Activated T-helper 1 cell treated with anti-CD3 and anti-CD28 coated beads, Interleukin-12 subunit alpha, Interleukin-12 subunit beta, Interleukin-2, Interleukin-4 antibody, amounts not matched to agents 30 ng/mL and 10 ng/mL and 1 ng/mL, durations not matched to agents 14 hours and 24 hours and 36 hours (primary cell): ENCODE results near the gene ITPR2. TPM values are rescaled to one million over a fixed set of nuclear protein-coding genes. Genes with fewer than 3 reads are reported as not detected.
A peak's percentile ranks its signal among the peaks of the same experiment; 100 is the strongest.
"Not testable (repeated sequence)": the region's sequence is repeated elsewhere in the genome, so short reads cannot be mapped to it uniquely, and the experiment has no call there.

ENCODE experiments used
- DNase-seq: peaks from one replicate; pipeline ENCODE4 v3.0.0; 2021; ENCODE audit warnings: low spot score
- H3K27ac Mint-ChIP-seq: one replicate; pipeline ENCODE4 v1.8.0; 2021; ENCODE audit warnings: mild to moderate bottlenecking, mixed read lengths
- H3K27me3 Mint-ChIP-seq: one replicate; pipeline ENCODE4 v1.8.0; 2022; ENCODE audit warnings: mild to moderate bottlenecking, moderate library complexity, mixed read lengths; ENCODE audit not compliant: insufficient read depth
- H3K36me3 Mint-ChIP-seq: one replicate; pipeline ENCODE4 v1.8.0; 2021; ENCODE audit warnings: low read depth, mixed read lengths
- H3K4me1 Mint-ChIP-seq: one replicate; pipeline ENCODE4 v1.8.0; 2021; ENCODE audit warnings: low read depth, mixed read lengths
- H3K4me3 Mint-ChIP-seq: one replicate; pipeline ENCODE4 v1.8.0; 2021; ENCODE audit warnings: mild to moderate bottlenecking, moderate library complexity, mixed read lengths
- H3K9me3 Mint-ChIP-seq: one replicate; pipeline ENCODE4 v1.8.0; 2021; ENCODE audit warnings: mixed read lengths
- intact Hi-C: fragments of 100-400 bp; cut with micrococcal nuclease; formaldehyde crosslinking; loops from one replicate; pipeline ENCODE4 v1.15.1; 2024
- total RNA-seq: library from RNA; stranded (reverse); gene quantifications from 2 replicates; pipeline ENCODE4 v1.2.3, GENCODE V29; 2022

Gene ITPR2
- total RNA-seq, 1 donor from 2014 or later, result 34.2 TPM

GRCh38 chr12:26612203-26612602 is 220.8 kb downstream of the ITPR2 start:
- H3K4me3 Mint-ChIP-seq, result no peak overlapping the region
- no peak overlapping the region for H3K27ac Mint-ChIP-seq
- no peaks in the 10 kb centered on the region for H3K9me3 Mint-ChIP-seq
- no peaks in the 10 kb centered on the region for H3K4me1 Mint-ChIP-seq
- intact Hi-C loops, result no loop called here
- H3K36me3 Mint-ChIP-seq, result peaks cover 2% of the 10 kb centered on the region
- DNase-seq, result no peak
- H3K27me3 Mint-ChIP-seq, result no peaks in the 10 kb centered on the region

- Mint-ChIP-seq H3K36me3 (peaks cover 2% of the 10 kb centered on the region), H3K4me3 (no peak overlapping the region), H3K27ac (no peak overlapping the region), H3K9me3 (no peaks in the 10 kb centered on the region), H3K4me1 (no peaks in the 10 kb centered on the region), H3K27me3 (no peaks in the 10 kb centered on the region)
- no peak for DNase-seq
- intact Hi-C loops, result no loop called here
These were observed 221.4 kb downstream of the ITPR2 start for GRCh38 chr12:26611598-26611997.

- Mint-ChIP-seq H3K4me1 (no peaks in the 10 kb centered on the region), H3K9me3 (no peaks in the 10 kb centered on the region), H3K27ac (no peak overlapping the region), H3K4me3 (no peak overlapping the region), H3K27me3 (no peaks in the 10 kb centered on the region), H3K36me3 (peaks cover 2% of the 10 kb centered on the region)
- intact Hi-C loops, result no loop called here
- no peak for DNase-seq
These were observed 222.2 kb downstream of the ITPR2 start for GRCh38 chr12:26610774-26611173.

- H3K36me3 Mint-ChIP-seq, result peaks cover 2% of the 10 kb centered on the region
- no peak overlapping the region for H3K4me3 Mint-ChIP-seq
- intact Hi-C loops, result no loop called here
- no peaks in the 10 kb centered on the region for H3K4me1 Mint-ChIP-seq
- H3K9me3 Mint-ChIP-seq, result no peaks in the 10 kb centered on the region
- no peaks in the 10 kb centered on the region for H3K27me3 Mint-ChIP-seq
- DNase-seq, result no peak
- H3K27ac Mint-ChIP-seq, result no peak overlapping the region
These were observed 223.0 kb downstream of the ITPR2 start for GRCh38 chr12:26609986-26610385.

- Mint-ChIP-seq H3K27ac (no peak overlapping the region), H3K4me1 (no peaks in the 10 kb centered on the region), H3K27me3 (no peaks in the 10 kb centered on the region), H3K9me3 (no peaks in the 10 kb centered on the region), H3K4me3 (no peak overlapping the region), H3K36me3 (peaks cover 2% of the 10 kb centered on the region)
- DNase-seq, result no peak
- intact Hi-C loops, result no loop called here
These were observed 224.3 kb downstream of the ITPR2 start for GRCh38 chr12:26608706-26609105.

- H3K36me3 Mint-ChIP-seq, result peaks cover 2% of the 10 kb centered on the region
These were observed 224.7 kb downstream of the ITPR2 start for GRCh38 chr12:26608273-26608672.

GRCh38 chr12:26606911-26607310 is 226.1 kb downstream of the ITPR2 start:
- no peaks in the 10 kb centered on the region for H3K9me3 Mint-ChIP-seq
- no peak for DNase-seq
- no peaks in the 10 kb centered on the region for H3K4me1 Mint-ChIP-seq
- peaks cover 2% of the 10 kb centered on the region for H3K36me3 Mint-ChIP-seq
- no peaks in the 10 kb centered on the region for H3K27me3 Mint-ChIP-seq
- intact Hi-C loops, result no loop called here
- H3K27ac Mint-ChIP-seq, result no peak overlapping the region
- H3K4me3 Mint-ChIP-seq, result no peak overlapping the region

More at GRCh38 chr12:26608273-26608672, 224.7 kb downstream of the ITPR2 start:
- Mint-ChIP-seq H3K9me3 (no peaks in the 10 kb centered on the region), H3K27ac (no peak overlapping the region), H3K4me3 (no peak overlapping the region), H3K4me1 (no peaks in the 10 kb centered on the region), H3K27me3 (no peaks in the 10 kb centered on the region)
- intact Hi-C loops, result no loop called here
- DNase-seq, result no peak

- DNase-seq, H3K4me1 Mint-ChIP-seq, H3K4me3 Mint-ChIP-seq, H3K27ac Mint-ChIP-seq, H3K9me3 Mint-ChIP-seq, intact Hi-C loops, H3K27me3 Mint-ChIP-seq: not testable (repeated sequence)
- peaks cover 14% of the 10 kb centered on the region for H3K36me3 Mint-ChIP-seq
These were observed 228.2 kb downstream of the ITPR2 start for GRCh38 chr12:26604813-26605212.

- H3K36me3 Mint-ChIP-seq, result peaks cover 33% of the 10 kb centered on the region
These were observed 233.8 kb downstream of the ITPR2 start for GRCh38 chr12:26599096-26599695.

GRCh38 chr12:26595806-26596205 is 237.2 kb downstream of the ITPR2 start:
- Mint-ChIP-seq H3K27ac (no peak overlapping the region), H3K27me3 (no peaks in the 10 kb centered on the region), H3K9me3 (no peaks in the 10 kb centered on the region), H3K4me3 (no peak overlapping the region), H3K36me3 (peaks cover 30% of the 10 kb centered on the region), H3K4me1 (no peaks in the 10 kb centered on the region)
- DNase-seq, result no peak
- intact Hi-C loops, result no loop called here

More at GRCh38 chr12:26599096-26599695, 233.8 kb downstream of the ITPR2 start:
- Mint-ChIP-seq H3K4me3 (no peak overlapping the region), H3K4me1 (no peaks in the 10 kb centered on the region), H3K9me3 (no peaks in the 10 kb centered on the region), H3K27ac (no peak overlapping the region), H3K27me3 (no peaks in the 10 kb centered on the region)
- DNase-seq, result no peak
- intact Hi-C loops, result no loop called here

GRCh38 chr12:26580619-26581018 is 252.4 kb downstream of the ITPR2 start:
- H3K4me3 Mint-ChIP-seq, result no peak overlapping the region
- H3K27ac Mint-ChIP-seq, result no peak overlapping the region
- H3K27me3 Mint-ChIP-seq, result no peaks in the 10 kb centered on the region
- no peak for DNase-seq
- H3K9me3 Mint-ChIP-seq, result no peaks in the 10 kb centered on the region
- H3K36me3 Mint-ChIP-seq, result peaks cover 9% of the 10 kb centered on the region
- intact Hi-C loops, result no loop called here
- peaks cover 10% of the 10 kb centered on the region for H3K4me1 Mint-ChIP-seq

GRCh38 chr12:26576266-26576665 is 256.7 kb downstream of the ITPR2 start:
- H3K4me3 Mint-ChIP-seq, result no peak overlapping the region
- H3K4me1 Mint-ChIP-seq, result peaks cover 14% of the 10 kb centered on the region
- H3K27ac Mint-ChIP-seq, result peak overlapping the region; percentile 5
- H3K36me3 Mint-ChIP-seq, result peaks cover 22% of the 10 kb centered on the region
- no peaks in the 10 kb centered on the region for H3K9me3 Mint-ChIP-seq
- DNase-seq, result no peak
- no peaks in the 10 kb centered on the region for H3K27me3 Mint-ChIP-seq
- intact Hi-C loops, result no loop called here

GRCh38 chr12:26573225-26573909 is 259.6 kb downstream of the ITPR2 start:
- no peaks in the 10 kb centered on the region for H3K27me3 Mint-ChIP-seq
- H3K27ac Mint-ChIP-seq, result no peak overlapping the region
- no peak overlapping the region for H3K4me3 Mint-ChIP-seq
- no peak for DNase-seq
- H3K36me3 Mint-ChIP-seq, result peaks cover 20% of the 10 kb centered on the region
- intact Hi-C loops, result no loop called here
- H3K4me1 Mint-ChIP-seq, result peaks cover 14% of the 10 kb centered on the region
- H3K9me3 Mint-ChIP-seq, result no peaks in the 10 kb centered on the region
